AG09319 (cell line): ENCODE data around the gene AATK.
A peak's percentile ranks its signal among the peaks of the same experiment; 100 is the strongest.

ENCODE experiments used
- DNase-seq: peaks from one replicate; pipeline ENCODE4 v3.0.0-alpha.2; 2010; ENCODE audit warnings: low read depth; ENCODE audit errors: extremely low read depth
- CTCF ChIP-seq: IDR thresholded peaks from 2 replicates; pipeline ENCODE4 v1.5.1; 2011; ENCODE audit warnings: low read depth, mild to moderate bottlenecking, inconsistent platforms, low read length, moderate library complexity

The AATK gene

GRCh38 chr17:81191646-81192045 lies 25.6 kb upstream of the AATK start:
- no peak for TF ChIP-seq CTCF
- DNase-seq, result no peak

- no peak for DNase-seq
- TF ChIP-seq CTCF, result no peak
Measured at GRCh38 chr17:81191116-81191515, 25.1 kb upstream of the AATK start.

- TF ChIP-seq CTCF, result no peak
- no peak for DNase-seq
Measured at GRCh38 chr17:81190591-81190990, 24.6 kb upstream of the AATK start.

GRCh38 chr17:81189670-81190530 lies 23.9 kb upstream of the AATK start:
- no peak for DNase-seq
- peak; percentile 13 for TF ChIP-seq CTCF

- no peak for DNase-seq
- TF ChIP-seq CTCF, result no peak
Measured at GRCh38 chr17:81189016-81189415, 23.0 kb upstream of the AATK start.

- no peak for DNase-seq
- no peak for TF ChIP-seq CTCF
Measured at GRCh38 chr17:81188491-81188840, 22.4 kb upstream of the AATK start.

- no peak for DNase-seq
- no peak for TF ChIP-seq CTCF
Measured at GRCh38 chr17:81187586-81188490, 21.8 kb upstream of the AATK start.
